HepG2 (cell line): ENCODE measurements around the gene ADGRG1. TPM values are rescaled to one million over a fixed set of nuclear protein-coding genes. Genes with fewer than 3 reads are reported as not detected.

Experiments used
- ATAC-seq: fragments of 200-7000 bp; cut with Tn5 transposase; 3 replicates; pipeline ENCODE4 v1.9.1; 2020; ENCODE audit warnings: mild to moderate bottlenecking, moderate library complexity
- BruUV-seq: library from RNA; stranded (reverse); fragments of 400-500 nt; replicated peaks from 2 replicates; lab custom pipeline; 2021; lab: Mats Ljungman, UMichigan
- CTCF ChIA-PET: fragments of 300-600 bp; formaldehyde crosslinking; extraction: SDS; loops from one replicate; lab custom pipeline; 2021; ENCODE audit warnings: low total read pairs, inconsistent platforms, low intra/inter-chr PET ratio; lab: Yijun Ruan, JAX
- POLR2A ChIA-PET: fragments of 350-600 bp; sonication (Branson Sonifier 250); formaldehyde crosslinking; loops from one replicate; lab custom pipeline; 2020; ENCODE audit warnings: antibody characterized with exemption, inconsistent platforms; lab: Yijun Ruan, JAX
- DNase-seq: peaks from one replicate; pipeline ENCODE4 v3.0.0-alpha.2; 2015; ENCODE audit warnings: low spot score
- FAIRE-seq: peaks from 3 replicates; lab custom pipeline; 2011; peaks lifted over from hg19 to GRCh38; lab: Jason Lieb, UNC
- H2AFZ ChIP-seq: one replicate; pipeline ENCODE4 v1.6.1; 2011; ENCODE audit warnings: low read length, inconsistent platforms
- H3K27ac ChIP-seq: fragments of 300-600 bp; 3 replicates; pipeline ENCODE4 v1.8.0; 2011; ENCODE audit warnings: mixed run types, mild to moderate bottlenecking, mixed read lengths, low read length, inconsistent platforms; ENCODE audit not compliant: insufficient read depth; ENCODE audit errors: extremely low read length
- H3K27me3 ChIP-seq, 2 experiments: fragments of 200-600 bp in 1 of 2; 2 replicates in 1 of 2; 3 replicates in 1 of 2; pipeline versions ENCODE4 v1.6.0 to v1.8.0; 2011; ENCODE audit warnings: low read length in 2 of 2, mild to moderate bottlenecking in 2 of 2, moderate library complexity in 2 of 2, inconsistent platforms in 1 of 2; ENCODE audit not compliant: insufficient read depth in 2 of 2, control insufficient read depth in 1 of 2
- H3K36me3 ChIP-seq, 2 experiments: fragments of 200-600 bp in 1 of 2; replicated peaks in 1 of 2; 2 replicates in 1 of 2; 3 replicates in 1 of 2; pipeline versions ENCODE4 v1.5.1 to v1.8.0; 2011; ENCODE audit warnings: low read length in 2 of 2, inconsistent platforms in 1 of 2; ENCODE audit not compliant: insufficient read depth in 2 of 2, control insufficient read depth in 1 of 2
- H3K4me1 ChIP-seq: 2 replicates; pipeline ENCODE4 v1.5.1; 2012; ENCODE audit warnings: low read length, inconsistent platforms; ENCODE audit not compliant: insufficient read depth
- H3K4me2 ChIP-seq: 2 replicates; pipeline ENCODE4 v1.6.0; 2011; ENCODE audit warnings: low read depth, low read length, inconsistent platforms
- H3K4me3 ChIP-seq, 3 experiments: fragments of 200-600 bp in 1 of 3; sonication (generic), shearing (Covaris generic) in 1 of 3; replicated peaks in 1 of 3; 2 replicates each; pipeline ENCODE4 v1.5.1; 2011 to 2016; ENCODE audit warnings: low read length in 3 of 3, inconsistent platforms in 2 of 3, low read depth in 2 of 3, mild to moderate bottlenecking in 2 of 3, control low read depth in 1 of 3, mixed read lengths in 1 of 3; ENCODE audit not compliant: insufficient read depth in 1 of 3
- H3K79me2 ChIP-seq: one replicate; pipeline ENCODE4 v1.6.1; 2011; ENCODE audit warnings: low read length, inconsistent platforms; ENCODE audit not compliant: insufficient read depth
- H3K9ac ChIP-seq: 2 replicates; pipeline ENCODE4 v1.6.0; 2011; ENCODE audit warnings: mild to moderate bottlenecking, low read depth, low read length, inconsistent platforms; ENCODE audit not compliant: insufficient read depth
- H3K9me3 ChIP-seq: 2 replicates; pipeline ENCODE4 v1.5.1; 2012; ENCODE audit warnings: mild to moderate bottlenecking, low read length
- H4K20me1 ChIP-seq: 2 replicates; pipeline ENCODE4 v1.6.0; 2011; ENCODE audit warnings: inconsistent platforms, mild to moderate bottlenecking, low read length, moderate library complexity; ENCODE audit not compliant: insufficient read depth
- IKZF1 ChIP-seq: fragments of 450-650 bp; IDR thresholded peaks from 2 replicates; pipeline ENCODE4 v1.7.1; 2016
- ZMYM3 ChIP-seq: sonication (generic); formaldehyde crosslinking; IDR thresholded peaks from 2 replicates; pipeline ENCODE4 v1.5.1; 2020; ENCODE audit warnings: mild to moderate bottlenecking, missing genetic modification reagents
- ZNF768 ChIP-seq: sonication (generic); formaldehyde crosslinking; IDR thresholded peaks from 2 replicates; pipeline ENCODE4 v1.4.0; 2020; ENCODE audit warnings: missing genetic modification reagents
- ZNF782 ChIP-seq: sonication (generic); formaldehyde crosslinking; IDR thresholded peaks from 2 replicates; pipeline ENCODE4 v1.4.0; 2020; ENCODE audit warnings: missing genetic modification reagents, mild to moderate bottlenecking, borderline replicate concordance
- WGBS: methylation state at CpG from one replicate; pipeline ENCODE4 v1.1.6; 2017; ENCODE audit warnings: low lambda C conversion rate; 5-methylcytosine and 5-hydroxymethylcytosine counted together
- in situ Hi-C: cut with HindIII; loops from 2 replicates; pipeline ENCODE4 v1.10.0; 2017; ENCODE audit warnings: low pct_unique_long_range_greater_than_20kb; ENCODE audit not compliant: extremely low pct_ligation_motif_present
- intact Hi-C: fragments of 100-400 bp; cut with micrococcal nuclease; formaldehyde crosslinking; loops from one replicate; pipeline ENCODE4 v1.10.0; 2022; ENCODE audit not compliant: unreplicated experiment
- polyA plus RNA-seq, 8 experiments: library from polyadenylated mRNA; depleted of rRNA in 3 of 8; stranded (reverse) in 7 of 8; unstranded in 1 of 8; fragments of >200 nt; fragmentation: Illumina TruSeq in 4 of 8; extraction: Trizol in 4 of 8; gene quantifications; 2 replicates each; pipeline versions ENCODE4 v1.2.1 to v1.2.3, GENCODE V29; 2011 to 2016; ENCODE audit warnings: low read depth in 4 of 8, missing spikeins in 1 of 8, mixed read lengths in 1 of 8; ENCODE audit not compliant: insufficient read depth in 1 of 8
- total RNA-seq, 5 experiments: library from RNA; depleted of rRNA; stranded (reverse); fragments of >200 nt; fragmentation: Illumina TruSeq; extraction: Trizol; gene quantifications; 2 replicates each; pipeline ENCODE4 v1.2.3, GENCODE V29; 2016; ENCODE audit warnings: low read depth in 1 of 5
- TF ChIP-seq, protein P1 (sequence below): sonication (generic); formaldehyde crosslinking; IDR thresholded peaks from 2 replicates; pipeline ENCODE4 v1.4.0; 2020; ENCODE audit warnings: missing genetic modification reagents
- TF ChIP-seq, protein P2 (sequence below): sonication (generic); formaldehyde crosslinking; conservative IDR thresholded peaks from 2 replicates; pipeline ENCODE4 v1.4.0; 2020; ENCODE audit warnings: missing genetic modification reagents

ADGRG1 gene
- total and polyA plus RNA-seq, 2 of the 13 experiments (the other 11 are each of a cell fraction or from before 2014, with no cell fraction given), result 2.7 to 5.9 TPM

DNA sequence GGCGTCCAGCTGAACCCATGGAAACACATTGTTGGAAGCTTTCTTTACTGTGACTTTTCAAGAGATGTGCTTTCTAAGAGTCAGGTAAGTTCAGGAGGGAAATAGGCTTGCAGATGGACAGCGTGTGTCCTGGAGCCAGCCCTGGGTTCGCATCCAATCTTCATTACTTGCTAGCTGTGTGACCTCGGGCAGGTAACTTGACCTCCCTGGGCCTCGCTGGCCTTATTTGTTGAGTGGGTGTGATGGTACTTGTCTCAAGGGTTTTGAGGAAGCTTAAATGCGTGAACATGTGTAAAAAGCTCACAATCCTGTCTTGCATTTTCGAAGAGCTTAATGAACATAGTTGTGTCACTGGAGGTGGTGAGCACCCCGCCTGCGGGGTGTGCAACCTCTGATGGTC, 11.8 kb downstream of the ADGRG1 start:
- DNase-seq (no peak), ATAC-seq (no peak), FAIRE-seq (no peak)
- no peaks in the 10 kb centered on the region for H3K79me2 ChIP-seq
- H3K4me3 ChIP-seq, result no peak overlapping the region
- no peaks in the 10 kb centered on the region for H3K27me3 ChIP-seq
- in situ Hi-C loops, result no loop called here
- intact Hi-C loops, result no loop called here
- H2AFZ ChIP-seq, result no peak overlapping the region
- no peaks in the 10 kb centered on the region for H4K20me1 ChIP-seq
- H3K4me1 ChIP-seq, result peaks cover 74% of the 10 kb centered on the region
- POLR2A ChIA-PET, result interaction anchor here (1.1 kb wide), 1 partner anchor 16 kb away, joined by 3 read pairs; no protein-coding TSS in a partner anchor
- H3K27ac ChIP-seq, result no peak overlapping the region
- TF ChIP-seq, protein P1, sequence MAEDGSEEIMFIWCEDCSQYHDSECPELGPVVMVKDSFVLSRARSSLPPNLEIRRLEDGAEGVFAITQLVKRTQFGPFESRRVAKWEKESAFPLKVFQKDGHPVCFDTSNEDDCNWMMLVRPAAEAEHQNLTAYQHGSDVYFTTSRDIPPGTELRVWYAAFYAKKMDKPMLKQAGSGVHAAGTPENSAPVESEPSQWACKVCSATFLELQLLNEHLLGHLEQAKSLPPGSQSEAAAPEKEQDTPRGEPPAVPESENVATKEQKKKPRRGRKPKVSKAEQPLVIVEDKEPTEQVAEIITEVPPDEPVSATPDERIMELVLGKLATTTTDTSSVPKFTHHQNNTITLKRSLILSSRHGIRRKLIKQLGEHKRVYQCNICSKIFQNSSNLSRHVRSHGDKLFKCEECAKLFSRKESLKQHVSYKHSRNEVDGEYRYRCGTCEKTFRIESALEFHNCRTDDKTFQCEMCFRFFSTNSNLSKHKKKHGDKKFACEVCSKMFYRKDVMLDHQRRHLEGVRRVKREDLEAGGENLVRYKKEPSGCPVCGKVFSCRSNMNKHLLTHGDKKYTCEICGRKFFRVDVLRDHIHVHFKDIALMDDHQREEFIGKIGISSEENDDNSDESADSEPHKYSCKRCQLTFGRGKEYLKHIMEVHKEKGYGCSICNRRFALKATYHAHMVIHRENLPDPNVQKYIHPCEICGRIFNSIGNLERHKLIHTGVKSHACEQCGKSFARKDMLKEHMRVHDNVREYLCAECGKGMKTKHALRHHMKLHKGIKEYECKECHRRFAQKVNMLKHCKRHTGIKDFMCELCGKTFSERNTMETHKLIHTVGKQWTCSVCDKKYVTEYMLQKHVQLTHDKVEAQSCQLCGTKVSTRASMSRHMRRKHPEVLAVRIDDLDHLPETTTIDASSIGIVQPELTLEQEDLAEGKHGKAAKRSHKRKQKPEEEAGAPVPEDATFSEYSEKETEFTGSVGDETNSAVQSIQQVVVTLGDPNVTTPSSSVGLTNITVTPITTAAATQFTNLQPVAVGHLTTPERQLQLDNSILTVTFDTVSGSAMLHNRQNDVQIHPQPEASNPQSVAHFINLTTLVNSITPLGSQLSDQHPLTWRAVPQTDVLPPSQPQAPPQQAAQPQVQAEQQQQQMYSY (CRISPR knock-in tag), result no peak
- TF ChIP-seq ZNF768, result peak; percentile 96
- TF ChIP-seq, protein P2, sequence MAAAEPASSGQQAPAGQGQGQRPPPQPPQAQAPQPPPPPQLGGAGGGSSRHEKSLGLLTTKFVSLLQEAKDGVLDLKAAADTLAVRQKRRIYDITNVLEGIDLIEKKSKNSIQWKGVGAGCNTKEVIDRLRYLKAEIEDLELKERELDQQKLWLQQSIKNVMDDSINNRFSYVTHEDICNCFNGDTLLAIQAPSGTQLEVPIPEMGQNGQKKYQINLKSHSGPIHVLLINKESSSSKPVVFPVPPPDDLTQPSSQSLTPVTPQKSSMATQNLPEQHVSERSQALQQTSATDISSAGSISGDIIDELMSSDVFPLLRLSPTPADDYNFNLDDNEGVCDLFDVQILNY (CRISPR knock-in tag), result no peak
- peak; percentile 28; the same call in 1 of the 2 replicates for TF ChIP-seq ZMYM3
- TF ChIP-seq IKZF1, result no peak
- 0 out of 2 replicates have a peak, but pooled peaks have one; percentile 5 for TF ChIP-seq ZNF782
- no TSS peak for BruUV-seq
- no peak overlapping the region for H3K4me2 ChIP-seq
- 93% methylated on average over 9 of the region's 9 CpGs for WGBS
- CTCF ChIA-PET, result interaction anchor here (2.2 kb wide), 1 partner anchor 9 kb away, joined by 5 read pairs; no protein-coding TSS in a partner anchor
- H3K36me3 ChIP-seq, result no peaks in the 10 kb centered on the region
- no peak overlapping the region for H3K9ac ChIP-seq
- no peaks in the 10 kb centered on the region for H3K9me3 ChIP-seq
